Osteocyte (in vitro differentiated cells): ENCODE measurements around the gene VAT1L. TPM values are rescaled to one million over a fixed set of nuclear protein-coding genes. Genes with fewer than 3 reads are reported as not detected.

Source experiments
- DNase-seq: peaks from one replicate; pipeline ENCODE4 v3.0.0; 2021; ENCODE audit warnings: mixed read lengths; ENCODE audit not compliant: unreplicated experiment; ENCODE audit errors: extremely low spot score
- H3K27ac Mint-ChIP-seq: one replicate; pipeline ENCODE4 v1.8.0; 2021; ENCODE audit warnings: mild to moderate bottlenecking, mixed read lengths; ENCODE audit not compliant: unreplicated experiment
- H3K27me3 Mint-ChIP-seq: one replicate; pipeline ENCODE4 v1.8.0; 2021; ENCODE audit warnings: mixed read lengths; ENCODE audit not compliant: unreplicated experiment
- H3K36me3 Mint-ChIP-seq: one replicate; pipeline ENCODE4 v1.8.0; 2021; ENCODE audit warnings: mixed read lengths; ENCODE audit not compliant: unreplicated experiment
- H3K4me1 Mint-ChIP-seq: one replicate; pipeline ENCODE4 v1.8.0; 2021; ENCODE audit warnings: mixed read lengths; ENCODE audit not compliant: unreplicated experiment
- H3K4me3 Mint-ChIP-seq: one replicate; pipeline ENCODE4 v1.8.0; 2021; ENCODE audit warnings: mild to moderate bottlenecking, moderate library complexity, mixed read lengths; ENCODE audit not compliant: unreplicated experiment
- H3K9me3 Mint-ChIP-seq: one replicate; pipeline ENCODE4 v1.8.0; 2021; ENCODE audit warnings: mixed read lengths; ENCODE audit not compliant: unreplicated experiment
- CTCF ChIP-seq: fragments of 200-600 bp; sonication (generic); IDR thresholded peaks from 2 replicates; pipeline ENCODE4 v1.5.0; 2021; ENCODE audit warnings: antibody characterized with exemption, mild to moderate bottlenecking, moderate library complexity
- total RNA-seq: library from RNA; stranded (reverse); gene quantifications from 2 replicates; pipeline ENCODE4 v1.2.1, GENCODE V29; 2021

Gene VAT1L
- total RNA-seq, 1 donor from 2014 or later = not detected

GRCh38 chr16:78002915-78003538 is 214.7 kb downstream of the VAT1L start:
- no peaks in the 10 kb centered on the region for H3K4me1 Mint-ChIP-seq
- no peak overlapping the region for H3K4me3 Mint-ChIP-seq
- TF ChIP-seq CTCF = peak; percentile 68
- no peaks in the 10 kb centered on the region for H3K27me3 Mint-ChIP-seq
- no peak overlapping the region for H3K27ac Mint-ChIP-seq
- peak; percentile 87 for DNase-seq
- peaks cover 5% of the 10 kb centered on the region for H3K9me3 Mint-ChIP-seq
- no peaks in the 10 kb centered on the region for H3K36me3 Mint-ChIP-seq

- no peak for DNase-seq
- Mint-ChIP-seq H3K4me1 (no peaks in the 10 kb centered on the region), H3K36me3 (no peaks in the 10 kb centered on the region), H3K4me3 (no peak overlapping the region), H3K27ac (no peak overlapping the region), H3K9me3 (no peaks in the 10 kb centered on the region), H3K27me3 (no peaks in the 10 kb centered on the region)
- no peak for TF ChIP-seq CTCF
Observed at GRCh38 chr16:78004517-78004916, 216.2 kb downstream of the VAT1L start.

- H3K36me3 Mint-ChIP-seq = no peaks in the 10 kb centered on the region
- H3K9me3 Mint-ChIP-seq = no peaks in the 10 kb centered on the region
- no peaks in the 10 kb centered on the region for H3K27me3 Mint-ChIP-seq
- no peak for TF ChIP-seq CTCF
- H3K4me3 Mint-ChIP-seq = no peak overlapping the region
- H3K27ac Mint-ChIP-seq = no peak overlapping the region
- DNase-seq = no peak
- H3K4me1 Mint-ChIP-seq = no peaks in the 10 kb centered on the region
Observed at GRCh38 chr16:78005881-78006280, 217.5 kb downstream of the VAT1L start.

GRCh38 chr16:78007121-78007520 is 218.8 kb downstream of the VAT1L start:
- H3K4me1 Mint-ChIP-seq = no peaks in the 10 kb centered on the region
- H3K4me3 Mint-ChIP-seq = no peak overlapping the region
- no peaks in the 10 kb centered on the region for H3K9me3 Mint-ChIP-seq
- H3K27me3 Mint-ChIP-seq = no peaks in the 10 kb centered on the region
- H3K36me3 Mint-ChIP-seq = no peaks in the 10 kb centered on the region
- TF ChIP-seq CTCF = no peak
- H3K27ac Mint-ChIP-seq = no peak overlapping the region
- DNase-seq = no peak

GRCh38 chr16:78022347-78023060 is 234.1 kb downstream of the VAT1L start, which contains the start of gene CLEC3A:
CLEC3A (plus strand) TSS chr16:78022548; CDS start chr16:78022627, 79 bp downstream.
- Mint-ChIP-seq H3K27me3 (no peaks in the 10 kb centered on the region), H3K4me1 (no peaks in the 10 kb centered on the region), H3K36me3 (no peaks in the 10 kb centered on the region), H3K27ac (no peak within 1 kb of the TSS), H3K9me3 (peaks cover 10% of the 10 kb centered on the region), H3K4me3 (no peak within 1 kb of the TSS)
- TF ChIP-seq CTCF = no peak
- no peak for DNase-seq
